Measurements from ENCODE around the gene FXYD4. TPM values are rescaled to one million over a fixed set of nuclear protein-coding genes. Genes with fewer than 3 reads are reported as not detected.

Gene FXYD4
- total and polyA plus RNA-seq, 2 of the 8 experiments (the other 6 are each of a cell fraction or from before 2014, with no cell fraction given): not detected

- no peaks in the 10 kb centered on the region for H3K36me3 ChIP-seq (ENCODE audit: control insufficient read depth in 2 of 4, insufficient read depth in 4 of 4, low read length in 3 of 4)
- peaks cover 0 to 5% (median 2%) of the 10 kb centered on the region in 4 experiments; a peak in 4 of 7 replicates for H3K4me1 ChIP-seq (replicated peaks in 1 of 4; ENCODE audit: control insufficient read depth in 3 of 4, insufficient read depth in 4 of 4, low read length in 3 of 4)
- ChIA-PET POLR2A (ENCODE audit: partially characterized antibody) (interaction anchor here (0.6 to 4.7 kb wide), 12 partner anchors 9 to 226 kb away, joined by 3 to 33 read pairs (median 5); partner anchors contain the start of genes HNRNPF and ZNF487), CTCF (ENCODE audit: partially characterized antibody) (interaction anchor here (0.6 to 1.7 kb wide), 6 partner anchors 11 to 127 kb away, joined by 3 to 4 read pairs (median 3); partner anchors contain the start of gene ZNF487)
- H3K27ac ChIP-seq (ENCODE audit: low read depth, low read length): no peak overlapping the region
- H2BK20ac ChIP-seq (ENCODE audit: low read length): no peak overlapping the region
- no peaks in the 10 kb centered on the region for H3K79me1 ChIP-seq (ENCODE audit: low read depth, low read length)
- H3K23ac ChIP-seq (ENCODE audit: insufficient read length): no peak overlapping the region
- peak overlapping the region; percentile 89; the same call in 1 of the 2 replicates for H4K8ac ChIP-seq (ENCODE audit: extremely low read depth, insufficient read depth, low read length)
- H2BK5ac ChIP-seq (ENCODE audit: low read depth, low read length): no peak overlapping the region
- peak overlapping the region in 3 of 4 experiments; percentile 5 to 61 (median 16); a peak in 4 of 7 replicates for H3K9ac ChIP-seq (replicated peaks in 1 of 4; ENCODE audit: extremely low read depth in 1 of 4, low read depth in 3 of 4, low read length in 3 of 4)
- H3K18ac ChIP-seq (ENCODE audit: extremely low read depth, low read length): peak overlapping the region; percentile 19
- H3K4me2 ChIP-seq (ENCODE audit: insufficient read depth in 1 of 2, low read depth in 2 of 2, low read length in 2 of 2): peak overlapping the region; percentile 71 to 92
- no peaks in the 10 kb centered on the region; a peak in 1 of 7 replicates for H3K27me3 ChIP-seq (replicated peaks in 1 of 4; ENCODE audit: control insufficient read depth in 3 of 4, extremely low read depth in 1 of 4, insufficient read depth in 3 of 4, low read length in 3 of 4)
- FAIRE-seq: no peak
- H3K79me2 ChIP-seq (ENCODE audit: control insufficient read depth in 1 of 2, insufficient read depth in 2 of 2, low read length in 2 of 2): no peaks in the 10 kb centered on the region
- H3K23me2 ChIP-seq (ENCODE audit: low read depth, low read length): peaks cover 5% of the 10 kb centered on the region
- no peaks in the 10 kb centered on the region for H3K9me3 ChIP-seq (ENCODE audit: insufficient read depth in 2 of 2, low read depth in 1 of 2, low read length in 1 of 2)
- no peak overlapping the region for H2BK15ac ChIP-seq (ENCODE audit: low read length)
- peak overlapping the region in 1 of 4 experiments; percentile 60; a peak in 3 of 8 replicates for H3K4me3 ChIP-seq (ENCODE audit: extremely low read depth in 1 of 4, insufficient read depth in 2 of 4, low read depth in 3 of 4, low read length in 4 of 4)
- H4K91ac ChIP-seq (replicated peaks; ENCODE audit: insufficient read length, low read length): peak overlapping the region; percentile 4
- no peak overlapping the region for H3K56ac ChIP-seq (replicated peaks; ENCODE audit: insufficient read length, low read depth, low read length)
- H2BK12ac ChIP-seq (ENCODE audit: low read depth, low read length): no peak overlapping the region
- H4K5ac ChIP-seq (ENCODE audit: insufficient read length, low read depth, low read length): peak overlapping the region; percentile 57
- H3K4ac ChIP-seq (replicated peaks; ENCODE audit: insufficient read length, low read depth, low read length): no peak overlapping the region
- DNase-seq (ENCODE audit: low read depth in 1 of 2, low spot score in 2 of 2): no peak
- peak overlapping the region; percentile 86; the same call in 1 of the 2 replicates for H2AFZ ChIP-seq (ENCODE audit: low read length)
- WGBS, 2 experiments (ENCODE audit: extremely low coverage in 1 of 2, insufficient coverage in 1 of 2, insufficient read length in 1 of 2, insufficient replicate concordance in 2 of 2, low coverage in 1 of 2, low lambda C conversion rate in 2 of 2, missing lambda C conversion rate in 1 of 2): 79% methylated on average over 18 of the region's 18 CpGs; no CpG with 5 or more reads in 1 of the 2 experiments
- TF ChIP-seq TEAD4 (IDR thresholded peaks at IDR 0.05; ENCODE audit: low read depth, low read length): no peak
- no peak for TF ChIP-seq MAFK (IDR thresholded peaks at IDR 0.05; ENCODE audit: low read depth, low read length)
- TF ChIP-seq KDM1A (IDR thresholded peaks at IDR 0.05; ENCODE audit: borderline replicate concordance, low read length): 0 out of 2 replicates have a peak, but pooled peaks have one; percentile 8
- TF ChIP-seq EGR1 (IDR thresholded peaks at IDR 0.05; ENCODE audit: borderline replicate concordance, low read depth, low read length): no peak
- no peak for TF ChIP-seq FOSL1 (IDR thresholded peaks at IDR 0.05; ENCODE audit: insufficient read depth, low read depth, low read length)
- no peak overlapping the region for H2BK120ac ChIP-seq (replicated peaks; ENCODE audit: low read depth, low read length)
- H3K14ac ChIP-seq (ENCODE audit: insufficient read length): no peak overlapping the region
- H2AK5ac ChIP-seq (ENCODE audit: low read depth, low read length): no peak overlapping the region
- no peaks in the 10 kb centered on the region for H4K20me1 ChIP-seq (replicated peaks in 1 of 2; ENCODE audit: control insufficient read depth in 1 of 2, insufficient read depth in 2 of 2, low read length in 2 of 2)
Measured at GRCh38 chr10:43419997-43420368, 48.5 kb downstream of the FXYD4 start.

All from H1 (cell line).